Ammon's horn (tissue), 1 donor: Measurements from ENCODE around the gene HMGCLL1.

Source experiments
- DNase-seq: peaks from one replicate; pipeline ENCODE4 v3.0.0-alpha.2; 2016; ENCODE audit warnings: low spot score

Gene HMGCLL1

GRCh38 chr6:55531496-55531895, 47.5 kb downstream of the HMGCLL1 start:
- DNase-seq = no peak

GRCh38 chr6:55530931-55531330, 48.1 kb downstream of the HMGCLL1 start:
- DNase-seq = no peak

GRCh38 chr6:55528624-55529023, 50.4 kb downstream of the HMGCLL1 start:
- no peak for DNase-seq

GRCh38 chr6:55524441-55524840, 54.6 kb downstream of the HMGCLL1 start:
- DNase-seq = no peak

- no peak for DNase-seq
Observed at GRCh38 chr6:55518529-55519060, 60.4 kb downstream of the HMGCLL1 start.

- DNase-seq = no peak
Observed at GRCh38 chr6:55516736-55517135, 62.3 kb downstream of the HMGCLL1 start.

GRCh38 chr6:55512904-55513303, 66.1 kb downstream of the HMGCLL1 start:
- no peak for DNase-seq

- DNase-seq = no peak
Observed at GRCh38 chr6:55511122-55511800, 67.7 kb downstream of the HMGCLL1 start.

- DNase-seq = no peak
Observed at GRCh38 chr6:55499591-55499990, 79.4 kb downstream of the HMGCLL1 start.

GRCh38 chr6:55497694-55498093, 81.3 kb downstream of the HMGCLL1 start:
- no peak for DNase-seq

- no peak for DNase-seq
Observed at GRCh38 chr6:55496201-55496600, 82.8 kb downstream of the HMGCLL1 start.

GRCh38 chr6:55495277-55495676, 83.7 kb downstream of the HMGCLL1 start:
- no peak for DNase-seq

- no peak for DNase-seq
Observed at GRCh38 chr6:55494411-55494810, 84.6 kb downstream of the HMGCLL1 start.

GRCh38 chr6:55492259-55492658, 86.7 kb downstream of the HMGCLL1 start:
- DNase-seq = no peak

- no peak for DNase-seq
Observed at GRCh38 chr6:55490871-55491270, 88.1 kb downstream of the HMGCLL1 start.

GRCh38 chr6:55474382-55474781, 104.6 kb downstream of the HMGCLL1 start:
- DNase-seq = no peak

- DNase-seq = no peak
Observed at GRCh38 chr6:55473722-55474121, 105.3 kb downstream of the HMGCLL1 start.

- no peak for DNase-seq
Observed at GRCh38 chr6:55469951-55470366, 109.0 kb downstream of the HMGCLL1 start.

- DNase-seq = no peak
Observed at GRCh38 chr6:55456016-55456415, 123.0 kb downstream of the HMGCLL1 start.

GRCh38 chr6:55450005-55450404, 129.0 kb downstream of the HMGCLL1 start:
- no peak for DNase-seq

- no peak for DNase-seq
Observed at GRCh38 chr6:55449225-55449624, 129.8 kb downstream of the HMGCLL1 start.

GRCh38 chr6:55448451-55448850, 130.5 kb downstream of the HMGCLL1 start:
- no peak for DNase-seq

- DNase-seq = no peak
Observed at GRCh38 chr6:55447891-55448290, 131.1 kb downstream of the HMGCLL1 start.

- DNase-seq = peak; percentile 45
Observed at GRCh38 chr6:55445648-55446204, 133.3 kb downstream of the HMGCLL1 start.
